ENCODE data around the gene ZNF627.

GRCh38 chr19:11641244-11641643 is 44.0 kb downstream of the ZNF627 start:
- TF ChIP-seq POLR2A (IDR thresholded peaks at IDR 0.05) (no peak), CTCF (IDR thresholded peaks at IDR 0.05) (no peak)

Data from ovary (tissue), 3 donors.